ENCODE data around the gene FKBP1A.

GRCh38 chr20:1390581-1391403, 2.1 kb downstream of the FKBP1A start:
- no peak for TF ChIP-seq ZBTB20 (tag by site-specific recombination; IDR thresholded peaks at IDR 0.05)
- TF ChIP-seq ZNF146 (tag by site-specific recombination; IDR thresholded peaks at IDR 0.05) = no peak
- no peak for TF ChIP-seq ZNF560 (tag by site-specific recombination; IDR thresholded peaks at IDR 0.05; ENCODE audit: borderline replicate concordance)
- no peak for TF ChIP-seq ZNF23 (tag by site-specific recombination; IDR thresholded peaks at IDR 0.05; ENCODE audit: borderline replicate concordance)
- no peak for TF ChIP-seq TSHZ1 (tag by site-specific recombination; IDR thresholded peaks at IDR 0.05; ENCODE audit: borderline replicate concordance)
- no peak for TF ChIP-seq PBX3 (CRISPR knock-in tag; IDR thresholded peaks at IDR 0.05)
- TF ChIP-seq ZNF449 (tag by site-specific recombination; IDR thresholded peaks at IDR 0.05) = no peak
- no peak for TF ChIP-seq CTCF (tag by site-specific recombination; IDR thresholded peaks at IDR 0.05)
- TF ChIP-seq ZBTB7A (tag by site-specific recombination; IDR thresholded peaks at IDR 0.05; ENCODE audit: low read depth) = no peak
- peak; percentile 85 for TF ChIP-seq ZFHX2 (tag by site-specific recombination; conservative IDR thresholded peaks at IDR 0.05)
